Parietal lobe (tissue), 1 donor: ENCODE results near the gene SPRY1. TPM values are rescaled to one million over a fixed set of nuclear protein-coding genes. Genes with fewer than 3 reads are reported as not detected.

Experiments
- total RNA-seq: library from RNA; depleted of rRNA; stranded (reverse); fragments of >200 nt; gene quantifications from one replicate; pipeline ENCODE4 v1.2.3, GENCODE V29; 2014

The SPRY1 gene
- total RNA-seq, result 14.4 TPM

GRCh38 chr4:123396307-123397143 lies at the start of gene SPRY1:
SPRY1 (plus strand) TSS chr4:123396795; CDS start chr4:123401592, 4,797 bp downstream.

